Measurements from ENCODE around the gene CAMK2G. TPM values are rescaled to one million over a fixed set of nuclear protein-coding genes. Genes with fewer than 3 reads are reported as not detected.

The CAMK2G gene
- total RNA-seq, 2 experiments from 2014 or later, result 29.1 to 34.8 TPM

DNA sequence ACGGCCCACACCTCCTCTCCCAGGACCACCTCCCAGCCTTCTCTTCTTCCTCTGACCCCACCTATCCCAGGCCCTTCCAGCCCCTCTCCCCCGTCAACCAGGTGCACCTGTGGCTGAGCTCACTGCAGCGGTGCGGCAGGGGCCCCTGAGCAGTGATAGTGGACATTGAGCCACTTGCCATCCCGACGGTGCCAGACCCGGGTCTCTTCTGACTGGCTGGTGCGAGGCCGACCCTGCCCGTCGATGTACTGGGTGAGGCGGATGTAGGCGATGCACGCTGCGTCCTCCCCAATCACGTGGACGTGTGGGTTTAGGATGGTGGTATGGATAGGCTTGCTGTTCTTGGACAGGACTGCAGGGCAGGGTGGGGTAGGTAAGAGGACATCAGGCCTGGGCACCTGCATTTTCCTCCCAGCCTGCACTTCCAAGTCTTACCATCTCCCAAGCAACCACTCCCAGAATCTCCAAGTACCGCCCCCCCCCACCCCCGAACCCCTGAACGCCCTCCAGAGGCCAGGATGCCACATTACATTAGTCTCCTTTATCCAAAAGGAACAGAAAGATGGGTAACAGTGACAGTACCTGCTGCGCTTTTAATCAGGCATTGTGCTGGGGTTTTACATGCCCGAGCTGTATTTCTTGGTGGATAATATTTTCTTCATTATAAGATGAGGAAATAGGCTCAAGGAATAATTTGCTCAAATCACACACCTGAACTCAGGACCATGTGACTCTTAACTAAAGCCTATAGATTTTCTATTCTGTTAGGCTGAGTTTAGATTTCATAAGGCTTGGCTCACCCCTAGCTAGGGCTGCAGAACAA, 59.2 kb downstream of the CAMK2G start:
- no peak for TF ChIP-seq EZH2phosphoT487 (IDR thresholded peaks at IDR 0.05; ENCODE audit: borderline replicate concordance, low read depth, low read length)
- TF ChIP-seq, protein P1, sequence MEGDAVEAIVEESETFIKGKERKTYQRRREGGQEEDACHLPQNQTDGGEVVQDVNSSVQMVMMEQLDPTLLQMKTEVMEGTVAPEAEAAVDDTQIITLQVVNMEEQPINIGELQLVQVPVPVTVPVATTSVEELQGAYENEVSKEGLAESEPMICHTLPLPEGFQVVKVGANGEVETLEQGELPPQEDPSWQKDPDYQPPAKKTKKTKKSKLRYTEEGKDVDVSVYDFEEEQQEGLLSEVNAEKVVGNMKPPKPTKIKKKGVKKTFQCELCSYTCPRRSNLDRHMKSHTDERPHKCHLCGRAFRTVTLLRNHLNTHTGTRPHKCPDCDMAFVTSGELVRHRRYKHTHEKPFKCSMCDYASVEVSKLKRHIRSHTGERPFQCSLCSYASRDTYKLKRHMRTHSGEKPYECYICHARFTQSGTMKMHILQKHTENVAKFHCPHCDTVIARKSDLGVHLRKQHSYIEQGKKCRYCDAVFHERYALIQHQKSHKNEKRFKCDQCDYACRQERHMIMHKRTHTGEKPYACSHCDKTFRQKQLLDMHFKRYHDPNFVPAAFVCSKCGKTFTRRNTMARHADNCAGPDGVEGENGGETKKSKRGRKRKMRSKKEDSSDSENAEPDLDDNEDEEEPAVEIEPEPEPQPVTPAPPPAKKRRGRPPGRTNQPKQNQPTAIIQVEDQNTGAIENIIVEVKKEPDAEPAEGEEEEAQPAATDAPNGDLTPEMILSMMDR (conservative IDR thresholded peaks at IDR 0.05; ENCODE audit: low read length), result peak; percentile 68
- no peaks in the 10 kb centered on the region for H4K20me1 ChIP-seq (ENCODE audit: insufficient read depth, low read length)
- H3K36me3 ChIP-seq (ENCODE audit: insufficient read depth, low read length), result peaks cover 14% of the 10 kb centered on the region; the same call in 1 of the 2 replicates
- no peak overlapping the region for H3K27ac ChIP-seq (ENCODE audit: low read depth, low read length, poor library complexity, severe bottlenecking)
- POLR2A ChIA-PET, result interaction anchor here (0.6 kb wide), 1 partner anchor 75 kb away, joined by 7 read pairs; no protein-coding TSS in a partner anchor
- H2AFZ ChIP-seq (ENCODE audit: low read length), result no peak overlapping the region
- peaks cover 8% of the 10 kb centered on the region; the same call in 1 of the 2 replicates for H3K79me2 ChIP-seq (ENCODE audit: insufficient read depth, low read depth, low read length)
- peak; percentile 26 for DNase-seq (ENCODE audit: low spot score)
- no peak overlapping the region for H3K4me3 ChIP-seq (ENCODE audit: low read depth, low read length, poor library complexity, severe bottlenecking)
- H3K9me3 ChIP-seq (ENCODE audit: low read length), result no peaks in the 10 kb centered on the region
- no peak overlapping the region for H3K4me2 ChIP-seq (ENCODE audit: low read length)
- peaks cover 13% of the 10 kb centered on the region for H3K4me1 ChIP-seq (ENCODE audit: insufficient read depth, low read length, poor library complexity, severe bottlenecking)
- no TSS peak for BruUV-seq (replicated peaks)
- CTCF ChIA-PET (ENCODE audit: unreplicated experiment), result no interaction called here
- intact Hi-C loops (cut with micrococcal nuclease; ENCODE audit: unreplicated experiment), result no loop called here
- no peaks in the 10 kb centered on the region for H3K9me2 ChIP-seq (ENCODE audit: insufficient read depth, low read length)

DNA sequence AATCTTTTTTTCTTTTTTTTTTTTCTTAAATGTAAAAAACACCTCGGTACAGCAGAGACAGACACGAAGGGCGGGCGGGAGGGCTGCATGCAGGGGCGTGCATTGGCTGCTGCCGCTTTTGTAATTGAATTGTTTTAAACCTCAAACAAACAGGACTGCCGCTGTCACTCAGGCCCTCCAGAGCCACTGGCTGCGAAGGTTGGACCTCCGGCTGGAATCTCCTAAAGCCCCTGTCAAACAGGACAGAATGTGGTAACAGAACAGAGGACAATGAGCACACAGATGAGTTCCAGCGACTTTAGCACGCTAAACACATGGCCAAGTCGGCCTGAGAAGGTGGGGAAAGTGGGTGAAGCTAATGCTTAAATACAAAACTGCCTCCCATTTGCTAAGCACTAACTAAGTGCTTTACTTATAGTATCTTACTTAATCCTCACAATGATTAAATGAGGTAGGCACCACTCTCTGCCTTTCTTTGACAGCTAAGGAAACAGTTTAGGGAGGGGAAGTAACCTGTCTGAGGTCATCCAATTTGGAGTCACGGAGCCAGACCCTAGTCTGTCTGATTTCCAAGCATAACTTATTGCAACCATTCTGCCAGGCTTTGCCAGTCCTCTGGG, 60.0 kb downstream of the CAMK2G start:
- DNase-seq (ENCODE audit: low spot score), result no peak
- peaks cover 20% of the 10 kb centered on the region; the same call in 1 of the 2 replicates for H3K36me3 ChIP-seq (ENCODE audit: insufficient read depth, low read length)
- no peak overlapping the region for H3K4me3 ChIP-seq (ENCODE audit: low read depth, low read length, poor library complexity, severe bottlenecking)
- no peaks in the 10 kb centered on the region for H3K9me2 ChIP-seq (ENCODE audit: insufficient read depth, low read length)
- intact Hi-C loops (cut with micrococcal nuclease; ENCODE audit: unreplicated experiment), result no loop called here
- no peaks in the 10 kb centered on the region for H4K20me1 ChIP-seq (ENCODE audit: insufficient read depth, low read length)
- POLR2A ChIA-PET, result no interaction called here
- H2AFZ ChIP-seq (ENCODE audit: low read length), result no peak overlapping the region
- CTCF ChIA-PET (ENCODE audit: unreplicated experiment), result no interaction called here
- peaks cover 14% of the 10 kb centered on the region for H3K4me1 ChIP-seq (ENCODE audit: insufficient read depth, low read length, poor library complexity, severe bottlenecking)
- no TSS peak for BruUV-seq (replicated peaks)
- no peak overlapping the region for H3K27ac ChIP-seq (ENCODE audit: low read depth, low read length, poor library complexity, severe bottlenecking)
- no peak overlapping the region for H3K4me2 ChIP-seq (ENCODE audit: low read length)
- TF ChIP-seq EZH2phosphoT487 (IDR thresholded peaks at IDR 0.05; ENCODE audit: borderline replicate concordance, low read depth, low read length), result no peak
- TF ChIP-seq, protein P1 (conservative IDR thresholded peaks at IDR 0.05; ENCODE audit: low read length), result no peak
- peaks cover 14% of the 10 kb centered on the region; the same call in 1 of the 2 replicates for H3K79me2 ChIP-seq (ENCODE audit: insufficient read depth, low read depth, low read length)
- no peaks in the 10 kb centered on the region for H3K9me3 ChIP-seq (ENCODE audit: low read length)
